ENCODE measurements around the gene WDFY4. TPM values are rescaled to one million over a fixed set of nuclear protein-coding genes. Genes with fewer than 3 reads are reported as not detected.

WDFY4 gene
- total and polyA plus RNA-seq, 2 of the 4 experiments (the other 2 are of a cell fraction), result not detected

DNA sequence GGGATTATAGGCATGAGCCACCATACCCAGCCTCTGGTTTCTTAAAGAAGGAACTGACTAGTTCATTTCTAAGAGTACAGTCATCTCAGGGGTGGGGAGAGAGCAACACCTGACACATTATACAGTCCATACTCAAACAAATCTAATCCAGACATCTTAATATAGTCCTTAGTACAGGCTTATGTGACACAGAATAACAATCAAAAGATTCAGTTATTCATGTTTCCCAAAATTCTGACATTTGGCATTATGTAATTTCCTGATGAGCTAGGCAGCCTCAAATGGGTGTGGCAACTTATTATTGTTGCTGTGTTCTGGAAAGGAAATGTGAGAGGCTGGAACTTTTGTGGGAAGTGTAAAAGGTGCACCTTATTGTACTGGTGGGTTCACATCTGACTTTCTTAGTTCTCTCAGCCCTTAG lies 116.3 kb downstream of the WDFY4 start:
- H3K4ac ChIP-seq (ENCODE audit: low read depth, low read length), result no peak overlapping the region
- intact Hi-C loops (cut with micrococcal nuclease), result no loop called here
- ATAC-seq (ENCODE audit: low read depth), result no peak

More for the DNA sequence above, 116.3 kb downstream of the WDFY4 start:
- Histone ChIP-seq H3K27ac (ENCODE audit: insufficient read depth, low read length) (no peak overlapping the region), H3K14ac (replicated peaks; ENCODE audit: low read depth, low read length) (no peak overlapping the region), H3K9ac (ENCODE audit: low read depth, low read length) (no peak overlapping the region), H3K23ac (ENCODE audit: low read depth, low read length) (no peak overlapping the region), H3K4me2 (ENCODE audit: low read depth, low read length) (no peak overlapping the region), H2AK9ac (replicated peaks; ENCODE audit: low read depth, low read length, poor library complexity) (no peak overlapping the region), H3K18ac (ENCODE audit: low read depth, low read length) (no peak overlapping the region), H3K9me3 (ENCODE audit: control insufficient read depth, insufficient read depth, low read length) (no peaks in the 10 kb centered on the region), H3K4me3 (ENCODE audit: insufficient read depth, low read depth, low read length) (no peak overlapping the region), H3K36me3 (ENCODE audit: control insufficient read depth, insufficient read depth, low read length) (no peaks in the 10 kb centered on the region), H2BK15ac (ENCODE audit: low read depth, low read length) (no peak overlapping the region), H3K9me1 (ENCODE audit: insufficient read depth, low read length) (no peaks in the 10 kb centered on the region), H3K4me1 (ENCODE audit: control insufficient read depth, insufficient read depth, low read length) (no peaks in the 10 kb centered on the region), H3K79me1 (ENCODE audit: low read depth in 1 of 2, low read length in 2 of 2) (no peaks in the 10 kb centered on the region), H2BK20ac (ENCODE audit: low read depth, low read length) (no peak overlapping the region), H4K91ac (ENCODE audit: insufficient read depth, low read depth, low read length) (no peak overlapping the region), H3K27me3 (ENCODE audit: control insufficient read depth, insufficient read depth, low read length) (peaks cover 14% of the 10 kb centered on the region), H4K20me1 (ENCODE audit: insufficient read depth, low read length) (no peaks in the 10 kb centered on the region), H3K56ac (ENCODE audit: extremely low read depth, insufficient read depth, low read length) (no peak overlapping the region), H2AFZ (replicated peaks; ENCODE audit: low read length, poor library complexity) (no peak overlapping the region), H4K8ac (ENCODE audit: low read depth in 2 of 2, low read length in 2 of 2) (no peak overlapping the region), H2AK5ac (ENCODE audit: low read depth, low read length) (no peak overlapping the region), H4K5ac (ENCODE audit: low read depth, low read length) (no peak overlapping the region), H2BK120ac (ENCODE audit: low read depth, low read length) (no peak overlapping the region), H2BK5ac (ENCODE audit: low read depth, low read length, poor library complexity, severe bottlenecking) (no peak overlapping the region)
- DNase-seq, result no peak
- no peak for TF ChIP-seq CTCF (conservative IDR thresholded peaks at IDR 0.05; ENCODE audit: low read depth, low read length)
- no peak for TF ChIP-seq RFX5 (IDR thresholded peaks at IDR 0.05; ENCODE audit: low read depth, low read length)
- no peak for TF ChIP-seq MAFK (IDR thresholded peaks at IDR 0.05; ENCODE audit: low read depth, low read length)
- TF ChIP-seq MXI1 (IDR thresholded peaks at IDR 0.05; ENCODE audit: borderline replicate concordance, low read depth, low read length), result no peak
- no peak for TF ChIP-seq POLR2A (IDR thresholded peaks at IDR 0.05; ENCODE audit: low read depth, low read length)
- no peak for TF ChIP-seq CHD1 (IDR thresholded peaks at IDR 0.05; ENCODE audit: low read depth, low read length)
- TF ChIP-seq SMC3 (IDR thresholded peaks at IDR 0.05; ENCODE audit: low read depth, low read length), result no peak
- CTCF ChIA-PET, result no interaction called here
- dilution Hi-C loops (cut with HindIII; ENCODE audit: low sequenced_read_pairs, unreplicated experiment) (no loop called here), in situ Hi-C loops (cut with MboI; ENCODE audit: low sequenced_read_pairs) (no loop called here)
- POLR2A ChIA-PET (ENCODE audit: unreplicated experiment), result no interaction called here
- no TSS peak for BruUV-seq (replicated peaks)

Data from IMR-90 (cell line).